A549 (cell line): ENCODE measurements around the gene PHF24.

Experiments
- CHD4 ChIP-seq: fragments of 200-600 bp; sonication (generic); IDR thresholded peaks from 2 replicates; pipeline ENCODE4 v1.6.1; 2016; ENCODE audit warnings: antibody characterized with exemption, mild to moderate bottlenecking, borderline replicate concordance
- MAX ChIP-seq: IDR thresholded peaks from 2 replicates; pipeline ENCODE4 v1.6.1; 2012
- MYC ChIP-seq: IDR thresholded peaks from 2 replicates; pipeline ENCODE4 v1.6.1; 2012; ENCODE audit warnings: mild to moderate bottlenecking, inconsistent platforms, low read length, improper control_type of control experiment, borderline replicate concordance
- POLR2A ChIP-seq: IDR thresholded peaks from 2 replicates; pipeline ENCODE4 v1.6.1; 2012; ENCODE audit warnings: mild to moderate bottlenecking, low read length
- RAD21 ChIP-seq, 2 experiments: fragments of >200 bp in 1 of 2; sonication (Bioruptor Twin) in 1 of 2; formaldehyde crosslinking in 1 of 2; IDR thresholded peaks in 1 of 2; conservative IDR thresholded peaks in 1 of 2; 2 replicates in 1 of 2; 3 replicates in 1 of 2; pipeline ENCODE4 v1.6.1; 2012 to 2018; ENCODE audit warnings: inconsistent platforms in 1 of 2
- RFX5 ChIP-seq: fragments of 450-650 bp; IDR thresholded peaks from 2 replicates; pipeline ENCODE4 v1.7.1; 2014; ENCODE audit warnings: antibody characterized with exemption, mild to moderate bottlenecking, moderate library complexity
- ZSCAN20 ChIP-seq: fragments of 250-450 bp; sonication (Bioruptor Pico); IDR thresholded peaks from 2 replicates; pipeline ENCODE4 v1.8.0; 2022; ENCODE audit warnings: mild to moderate bottlenecking, moderate library complexity
- TF ChIP-seq, protein P1 (sequence below): fragments of >200 bp; sonication (Bioruptor Twin); formaldehyde crosslinking; IDR thresholded peaks from 3 replicates; pipeline ENCODE4 v1.5.1; 2016
- TF ChIP-seq, protein P2 (sequence below): fragments of 200-600 bp; sonication (generic); IDR thresholded peaks from 2 replicates; pipeline ENCODE4 v1.6.1; 2016; ENCODE audit warnings: antibody characterized with exemption, mild to moderate bottlenecking, moderate library complexity

DNA sequence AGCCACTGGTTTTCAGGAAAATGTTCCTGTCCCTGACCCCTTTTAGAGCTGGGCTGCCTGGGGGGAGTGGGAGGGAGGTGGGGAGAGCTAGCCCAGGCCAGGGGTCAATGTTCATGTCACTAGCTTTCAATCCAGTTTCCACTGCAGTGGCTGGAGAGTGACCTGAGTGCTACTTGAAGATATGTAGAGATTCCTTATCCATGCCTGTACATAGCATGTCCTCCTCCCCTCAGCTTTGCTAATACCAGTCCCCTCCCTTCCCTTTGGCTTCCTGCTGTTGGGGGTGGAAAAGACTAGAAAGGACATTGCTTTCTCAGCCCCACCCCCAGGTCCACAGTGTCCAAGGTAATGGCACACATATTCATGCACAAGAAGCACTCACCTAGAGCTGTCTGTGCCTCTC is 39.3 kb downstream of the PHF24 start:
- TF ChIP-seq RAD21 (conservative IDR thresholded peaks at IDR 0.05 in 1 of 2, IDR thresholded peaks at IDR 0.05 in 1 of 2) (no peak), POLR2A (no peak), ZSCAN20 (CRISPR knock-in tag) (no peak), MAX (no peak), CHD4 (no peak), RFX5 (no peak), MYC (no peak)
- TF ChIP-seq, protein P1, sequence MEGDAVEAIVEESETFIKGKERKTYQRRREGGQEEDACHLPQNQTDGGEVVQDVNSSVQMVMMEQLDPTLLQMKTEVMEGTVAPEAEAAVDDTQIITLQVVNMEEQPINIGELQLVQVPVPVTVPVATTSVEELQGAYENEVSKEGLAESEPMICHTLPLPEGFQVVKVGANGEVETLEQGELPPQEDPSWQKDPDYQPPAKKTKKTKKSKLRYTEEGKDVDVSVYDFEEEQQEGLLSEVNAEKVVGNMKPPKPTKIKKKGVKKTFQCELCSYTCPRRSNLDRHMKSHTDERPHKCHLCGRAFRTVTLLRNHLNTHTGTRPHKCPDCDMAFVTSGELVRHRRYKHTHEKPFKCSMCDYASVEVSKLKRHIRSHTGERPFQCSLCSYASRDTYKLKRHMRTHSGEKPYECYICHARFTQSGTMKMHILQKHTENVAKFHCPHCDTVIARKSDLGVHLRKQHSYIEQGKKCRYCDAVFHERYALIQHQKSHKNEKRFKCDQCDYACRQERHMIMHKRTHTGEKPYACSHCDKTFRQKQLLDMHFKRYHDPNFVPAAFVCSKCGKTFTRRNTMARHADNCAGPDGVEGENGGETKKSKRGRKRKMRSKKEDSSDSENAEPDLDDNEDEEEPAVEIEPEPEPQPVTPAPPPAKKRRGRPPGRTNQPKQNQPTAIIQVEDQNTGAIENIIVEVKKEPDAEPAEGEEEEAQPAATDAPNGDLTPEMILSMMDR, result no peak
- TF ChIP-seq, protein P2, sequence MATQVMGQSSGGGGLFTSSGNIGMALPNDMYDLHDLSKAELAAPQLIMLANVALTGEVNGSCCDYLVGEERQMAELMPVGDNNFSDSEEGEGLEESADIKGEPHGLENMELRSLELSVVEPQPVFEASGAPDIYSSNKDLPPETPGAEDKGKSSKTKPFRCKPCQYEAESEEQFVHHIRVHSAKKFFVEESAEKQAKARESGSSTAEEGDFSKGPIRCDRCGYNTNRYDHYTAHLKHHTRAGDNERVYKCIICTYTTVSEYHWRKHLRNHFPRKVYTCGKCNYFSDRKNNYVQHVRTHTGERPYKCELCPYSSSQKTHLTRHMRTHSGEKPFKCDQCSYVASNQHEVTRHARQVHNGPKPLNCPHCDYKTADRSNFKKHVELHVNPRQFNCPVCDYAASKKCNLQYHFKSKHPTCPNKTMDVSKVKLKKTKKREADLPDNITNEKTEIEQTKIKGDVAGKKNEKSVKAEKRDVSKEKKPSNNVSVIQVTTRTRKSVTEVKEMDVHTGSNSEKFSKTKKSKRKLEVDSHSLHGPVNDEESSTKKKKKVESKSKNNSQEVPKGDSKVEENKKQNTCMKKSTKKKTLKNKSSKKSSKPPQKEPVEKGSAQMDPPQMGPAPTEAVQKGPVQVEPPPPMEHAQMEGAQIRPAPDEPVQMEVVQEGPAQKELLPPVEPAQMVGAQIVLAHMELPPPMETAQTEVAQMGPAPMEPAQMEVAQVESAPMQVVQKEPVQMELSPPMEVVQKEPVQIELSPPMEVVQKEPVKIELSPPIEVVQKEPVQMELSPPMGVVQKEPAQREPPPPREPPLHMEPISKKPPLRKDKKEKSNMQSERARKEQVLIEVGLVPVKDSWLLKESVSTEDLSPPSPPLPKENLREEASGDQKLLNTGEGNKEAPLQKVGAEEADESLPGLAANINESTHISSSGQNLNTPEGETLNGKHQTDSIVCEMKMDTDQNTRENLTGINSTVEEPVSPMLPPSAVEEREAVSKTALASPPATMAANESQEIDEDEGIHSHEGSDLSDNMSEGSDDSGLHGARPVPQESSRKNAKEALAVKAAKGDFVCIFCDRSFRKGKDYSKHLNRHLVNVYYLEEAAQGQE, result no peak
